Keratinocyte (primary cell): Measurements from ENCODE around the gene PRR36. TPM values are rescaled to one million over a fixed set of nuclear protein-coding genes. Genes with fewer than 3 reads are reported as not detected.

ENCODE experiments used
- DNase-seq: peaks from one replicate; pipeline ENCODE4 v3.0.0-alpha.2; 2011; ENCODE audit warnings: low read depth, missing footprints, low spot score
- FAIRE-seq: peaks from 2 replicates; lab custom pipeline; 2011; peaks lifted over from hg19 to GRCh38; lab: Jason Lieb, UNC
- H2AFZ ChIP-seq: 2 replicates; pipeline ENCODE4 v1.6.0; 2012; ENCODE audit warnings: low read length, control low read depth, inconsistent platforms; ENCODE audit not compliant: control insufficient read depth
- H3K27ac ChIP-seq: 2 replicates; pipeline ENCODE4 v1.5.1; 2011; ENCODE audit warnings: low read length; ENCODE audit not compliant: control insufficient read depth, insufficient read depth
- H3K27me3 ChIP-seq: 3 replicates; pipeline ENCODE4 v1.6.0; 2011; ENCODE audit warnings: low read length; ENCODE audit not compliant: control insufficient read depth, insufficient read depth; ENCODE audit errors: extremely low read depth
- H3K36me3 ChIP-seq, 2 experiments: 2 replicates in 1 of 2; 3 replicates in 1 of 2; pipeline ENCODE4 v1.5.1; 2011; ENCODE audit warnings: low read length in 2 of 2, mild to moderate bottlenecking in 1 of 2; ENCODE audit not compliant: control insufficient read depth in 2 of 2, insufficient read depth in 2 of 2; ENCODE audit errors: extremely low read depth in 1 of 2
- H3K4me1 ChIP-seq: 3 replicates; pipeline ENCODE4 v1.5.1; 2011; ENCODE audit warnings: low read length; ENCODE audit not compliant: control insufficient read depth, insufficient read depth; ENCODE audit errors: extremely low read depth
- H3K4me2 ChIP-seq: 3 replicates; pipeline ENCODE4 v1.6.0; 2011; ENCODE audit warnings: low read depth, low read length; ENCODE audit not compliant: control insufficient read depth, insufficient read depth; ENCODE audit errors: extremely low read depth
- H3K4me3 ChIP-seq, 3 experiments: fragments of 200-600 bp in 1 of 3; sonication (generic) in 1 of 3; 2 replicates in 2 of 3; 3 replicates in 1 of 3; pipeline ENCODE4 v1.5.1; 2011 to 2016; ENCODE audit warnings: low read length in 3 of 3, mild to moderate bottlenecking in 3 of 3, control low read depth in 2 of 3, inconsistent platforms in 1 of 3, low read depth in 1 of 3, mixed read lengths in 1 of 3, mixed run types in 1 of 3, moderate library complexity in 1 of 3; ENCODE audit not compliant: control insufficient read depth in 2 of 3, insufficient read depth in 2 of 3; ENCODE audit errors: extremely low read depth in 1 of 3
- H3K79me2 ChIP-seq: 2 replicates; pipeline ENCODE4 v1.6.0; 2012; ENCODE audit warnings: low read length; ENCODE audit not compliant: control insufficient read depth, insufficient read depth
- H3K9ac ChIP-seq: 3 replicates; pipeline ENCODE4 v1.6.0; 2011; ENCODE audit warnings: low read length; ENCODE audit not compliant: control insufficient read depth, insufficient read depth; ENCODE audit errors: extremely low read depth
- H3K9me1 ChIP-seq: 3 replicates; pipeline ENCODE4 v1.6.0; 2011; ENCODE audit warnings: low read length; ENCODE audit not compliant: control insufficient read depth, insufficient read depth; ENCODE audit errors: extremely low read depth
- H3K9me3 ChIP-seq: 2 replicates; pipeline ENCODE4 v1.5.1; 2012; ENCODE audit warnings: low read depth, low read length; ENCODE audit not compliant: control insufficient read depth
- H4K20me1 ChIP-seq: 3 replicates; pipeline ENCODE4 v1.6.0; 2011; ENCODE audit warnings: low read length; ENCODE audit not compliant: control insufficient read depth, insufficient read depth; ENCODE audit errors: extremely low read depth
- EZH2 ChIP-seq: IDR thresholded peaks from one replicate; pipeline ENCODE4 v1.6.1; 2012; ENCODE audit warnings: inconsistent platforms, mild to moderate bottlenecking, low read length, moderate library complexity
- dilution Hi-C: fragments of 300-500 bp; cut with MboI; formaldehyde crosslinking; loops from one replicate; pipeline ENCODE4 v1.7.0; 2020; ENCODE audit warnings: low sequenced_read_pairs; ENCODE audit not compliant: extremely low pct_ligation_motif_present
- polyA plus RNA-seq, 5 experiments: library from polyadenylated mRNA; depleted of rRNA in 3 of 5; stranded (reverse) in 3 of 5; stranded (forward) in 1 of 5; unstranded in 1 of 5; fragments of >200 nt; gene quantifications; 1 replicate in 1 of 5; 2 replicates in 3 of 5; 3 replicates in 1 of 5; pipeline versions ENCODE4 v1.2.1 to v1.2.3, GENCODE V29; 2011 to 2012; ENCODE audit warnings: missing spikeins in 2 of 5, low read depth in 1 of 5, low replicate concordance in 1 of 5
- TF ChIP-seq, protein P1 (sequence below), 3 experiments: IDR thresholded peaks in 1 of 3; conservative IDR thresholded peaks in 1 of 3; optimal IDR thresholded peaks in 1 of 3; 2 replicates in 2 of 3; 3 replicates in 1 of 3; pipeline versions ENCODE3 to v1.5.1; 2011; ENCODE audit warnings: low read length in 3 of 3, mild to moderate bottlenecking in 3 of 3, moderate library complexity in 2 of 3, control low read depth in 1 of 3, inconsistent platforms in 1 of 3; ENCODE audit not compliant: insufficient read depth in 2 of 3; ENCODE audit errors: extremely low read depth in 1 of 3

Gene PRR36
- polyA plus RNA-seq, 1 donor (not counting 4 experiments of a cell fraction or from before 2014, with no cell fraction given) = not detected

- dilution Hi-C loops = no loop called here
- Histone ChIP-seq H3K27me3 (no peaks in the 10 kb centered on the region), H3K9me3 (no peaks in the 10 kb centered on the region), H2AFZ (no peak overlapping the region), H3K27ac (no peak overlapping the region), H3K79me2 (peaks cover 12% of the 10 kb centered on the region), H3K9ac (peak overlapping the region; percentile 72), H3K4me3 (no peak overlapping the region), H3K36me3 (no peaks in the 10 kb centered on the region), H3K9me1 (peaks cover 3% of the 10 kb centered on the region), H3K4me2 (peak overlapping the region; percentile 32), H3K4me1 (peaks cover 34% of the 10 kb centered on the region), H4K20me1 (no peaks in the 10 kb centered on the region)
- TF ChIP-seq, protein P1, sequence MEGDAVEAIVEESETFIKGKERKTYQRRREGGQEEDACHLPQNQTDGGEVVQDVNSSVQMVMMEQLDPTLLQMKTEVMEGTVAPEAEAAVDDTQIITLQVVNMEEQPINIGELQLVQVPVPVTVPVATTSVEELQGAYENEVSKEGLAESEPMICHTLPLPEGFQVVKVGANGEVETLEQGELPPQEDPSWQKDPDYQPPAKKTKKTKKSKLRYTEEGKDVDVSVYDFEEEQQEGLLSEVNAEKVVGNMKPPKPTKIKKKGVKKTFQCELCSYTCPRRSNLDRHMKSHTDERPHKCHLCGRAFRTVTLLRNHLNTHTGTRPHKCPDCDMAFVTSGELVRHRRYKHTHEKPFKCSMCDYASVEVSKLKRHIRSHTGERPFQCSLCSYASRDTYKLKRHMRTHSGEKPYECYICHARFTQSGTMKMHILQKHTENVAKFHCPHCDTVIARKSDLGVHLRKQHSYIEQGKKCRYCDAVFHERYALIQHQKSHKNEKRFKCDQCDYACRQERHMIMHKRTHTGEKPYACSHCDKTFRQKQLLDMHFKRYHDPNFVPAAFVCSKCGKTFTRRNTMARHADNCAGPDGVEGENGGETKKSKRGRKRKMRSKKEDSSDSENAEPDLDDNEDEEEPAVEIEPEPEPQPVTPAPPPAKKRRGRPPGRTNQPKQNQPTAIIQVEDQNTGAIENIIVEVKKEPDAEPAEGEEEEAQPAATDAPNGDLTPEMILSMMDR (optimal IDR thresholded peaks at IDR 0.05 in 1 of 3, IDR thresholded peaks at IDR 0.05 in 1 of 3, conservative IDR thresholded peaks at IDR 0.05 in 1 of 3; ENCODE audit: extremely low read depth in 1 of 3, insufficient read depth in 2 of 3, low read length in 3 of 3) = peak in 2 of 3 experiments; percentile 27 to 47
- TF ChIP-seq EZH2 = no peak
- FAIRE-seq (no peak), DNase-seq (no peak)
Measured at GRCh38 chr19:7831452-7831851, 42.7 kb downstream of the PRR36 start.

- H3K4me3 ChIP-seq = peak overlapping the region; percentile 56 to 88 (median 67)
- TF ChIP-seq, protein P1 (optimal IDR thresholded peaks at IDR 0.05 in 1 of 3, IDR thresholded peaks at IDR 0.05 in 1 of 3, conservative IDR thresholded peaks at IDR 0.05 in 1 of 3; ENCODE audit: extremely low read depth in 1 of 3, insufficient read depth in 2 of 3, low read length in 3 of 3) = no peak
- no peak for TF ChIP-seq EZH2
- peak overlapping the region; percentile 72 for H3K9ac ChIP-seq
- H3K79me2 ChIP-seq = peaks cover 12% of the 10 kb centered on the region
- H2AFZ ChIP-seq = no peak overlapping the region
- dilution Hi-C loops = no loop called here
- peaks cover 3% of the 10 kb centered on the region for H3K9me1 ChIP-seq
- no peak overlapping the region for H3K27ac ChIP-seq
- H3K4me2 ChIP-seq = peak overlapping the region; percentile 78
- peaks cover 34% of the 10 kb centered on the region for H3K4me1 ChIP-seq
- no peaks in the 10 kb centered on the region for H3K27me3 ChIP-seq
- H3K9me3 ChIP-seq = no peaks in the 10 kb centered on the region
- DNase-seq (no peak), FAIRE-seq (no peak)
- no peaks in the 10 kb centered on the region for H3K36me3 ChIP-seq
- H4K20me1 ChIP-seq = no peaks in the 10 kb centered on the region
Measured at GRCh38 chr19:7830823-7831222, 43.4 kb downstream of the PRR36 start.
